ENCODE results near the gene AKAP8.

- no peak for TF ChIP-seq CTCF (IDR thresholded peaks at IDR 0.05 in 8 of 11, conservative IDR thresholded peaks at IDR 0.05 in 3 of 11)
- no peak for TF ChIP-seq POLR2AphosphoS5 (IDR thresholded peaks at IDR 0.05)
Observed at GRCh38 chr19:15421136-15421695, 41.6 kb upstream of the AKAP8 start.

All from spleen (tissue), 7 donors.